Activated CD4-positive, alpha-beta T cell treated with anti-CD3 and anti-CD28 coated beads for 36 hours (primary cell): ENCODE data around the gene NKX1-1. TPM values are rescaled to one million over a fixed set of nuclear protein-coding genes. Genes with fewer than 3 reads are reported as not detected.
"Not testable (repeated sequence)": the region's sequence is repeated elsewhere in the genome, so short reads cannot be mapped to it uniquely, and the experiment has no call there.

ENCODE experiments used
- ATAC-seq: fragments of 200-7000 bp; cut with Tn5 transposase; one replicate; pipeline ENCODE4 v1.10.0; 2021; ENCODE audit warnings: mild to moderate bottlenecking, moderate library complexity
- CTCF ChIA-PET: fragments of 350-600 bp; sonication (Branson Sonifier 250); formaldehyde crosslinking; loops from one replicate; lab custom pipeline; 2021; ENCODE audit warnings: antibody characterized with exemption; lab: Charles Lee
- POLR2A ChIA-PET: fragments of 350-600 bp; sonication (Branson Sonifier 250); formaldehyde crosslinking; loops from one replicate; lab custom pipeline; 2021; ENCODE audit warnings: antibody characterized with exemption, inconsistent platforms; lab: Charles Lee
- DNase-seq: peaks from one replicate; pipeline ENCODE4 v3.0.0-alpha.2; 2020
- H3K27ac Mint-ChIP-seq: one replicate; pipeline ENCODE4 v1.8.0; 2021; ENCODE audit warnings: mixed read lengths
- H3K27me3 Mint-ChIP-seq: one replicate; pipeline ENCODE4 v1.8.0; 2021; ENCODE audit warnings: mixed read lengths
- H3K36me3 Mint-ChIP-seq: one replicate; pipeline ENCODE4 v1.8.0; 2021; ENCODE audit warnings: low read depth, mixed read lengths
- H3K4me1 Mint-ChIP-seq: one replicate; pipeline ENCODE4 v1.8.0; 2021; ENCODE audit warnings: mixed read lengths
- H3K4me3 Mint-ChIP-seq: one replicate; pipeline ENCODE4 v1.8.0; 2021; ENCODE audit warnings: mild to moderate bottlenecking, moderate library complexity, mixed read lengths
- H3K9me3 Mint-ChIP-seq: one replicate; pipeline ENCODE4 v1.8.0; 2021; ENCODE audit warnings: low read depth, mixed read lengths
- intact Hi-C, 2 experiments: fragments of 100-400 bp; cut with DNase I in 1 of 2; cut with micrococcal nuclease in 1 of 2; formaldehyde crosslinking; loops; one replicate each; pipeline versions ENCODE4 v1.14.2 to v1.15.1; 2022 to 2024; cut with DNase I, micrococcal nuclease
- total RNA-seq, 2 experiments: library from RNA; stranded (reverse); gene quantifications; one replicate each; pipeline ENCODE4 v1.2.3, GENCODE V29; 2021

Gene NKX1-1
- total RNA-seq, 2 experiments from 2014 or later = not detected

DNA sequence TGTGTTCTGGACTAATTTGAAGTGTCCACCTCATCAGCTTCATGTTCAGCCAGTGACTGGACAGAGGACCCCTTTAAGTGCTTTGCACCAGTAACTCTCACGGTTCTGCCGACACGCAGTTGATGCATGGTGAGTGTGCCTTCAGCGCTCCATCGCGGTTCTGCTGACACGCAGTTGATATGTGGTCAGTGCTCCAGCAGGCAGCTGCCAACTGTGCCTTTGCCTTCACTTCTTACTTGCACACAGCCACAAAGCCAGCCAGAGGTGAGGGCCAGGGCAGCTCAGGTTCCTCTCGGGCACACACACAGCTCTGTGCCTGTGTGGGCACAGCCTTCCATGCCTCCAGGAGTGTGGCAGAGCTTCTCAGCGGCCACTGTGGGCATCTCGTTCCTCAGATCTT lies 12.4 kb downstream of the NKX1-1 start:
- no peaks in the 10 kb centered on the region for H3K27me3 Mint-ChIP-seq
- no peak overlapping the region for H3K27ac Mint-ChIP-seq
- H3K4me1 Mint-ChIP-seq = no peaks in the 10 kb centered on the region
- no peak for DNase-seq
- peaks cover 25% of the 10 kb centered on the region for H3K36me3 Mint-ChIP-seq
- ChIA-PET CTCF (no interaction called here), POLR2A (no interaction called here)
- ATAC-seq = no peak
- H3K4me3 Mint-ChIP-seq = no peak overlapping the region
- H3K9me3 Mint-ChIP-seq = peaks cover 6% of the 10 kb centered on the region
- intact Hi-C loops = no loop called here

DNA sequence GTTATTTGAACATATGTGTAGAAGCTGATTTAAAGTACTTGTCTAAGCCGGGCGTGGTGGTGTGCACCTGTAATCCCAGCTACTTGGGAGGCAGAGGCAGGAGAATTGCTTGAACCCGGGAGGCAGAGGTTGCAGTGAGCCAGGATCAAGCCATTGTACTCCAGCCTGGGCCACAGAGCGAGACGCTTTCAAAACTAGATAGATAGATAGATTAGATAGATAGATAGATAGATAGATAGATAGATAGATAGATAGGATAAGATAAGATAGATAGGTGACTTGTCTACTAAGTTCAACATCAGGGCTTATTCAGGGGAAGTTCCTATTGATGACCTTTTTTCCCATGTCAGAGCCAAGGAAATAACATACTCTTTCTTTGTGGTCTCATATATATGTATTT lies 12.9 kb downstream of the NKX1-1 start:
- Mint-ChIP-seq H3K9me3 (peaks cover 11% of the 10 kb centered on the region), H3K36me3 (peaks cover 30% of the 10 kb centered on the region)
- H3K4me3 Mint-ChIP-seq, POLR2A ChIA-PET, H3K27ac Mint-ChIP-seq, CTCF ChIA-PET, H3K4me1 Mint-ChIP-seq, ATAC-seq, H3K27me3 Mint-ChIP-seq, intact Hi-C loops, DNase-seq: not testable (repeated sequence)

- no peak for DNase-seq
- H3K27me3 Mint-ChIP-seq = no peaks in the 10 kb centered on the region
Measured at GRCh38 chr4:1385373-1386340, 20.6 kb downstream of the NKX1-1 start.

GRCh38 chr4:1384675-1385372 lies 21.4 kb downstream of the NKX1-1 start:
- ATAC-seq = no peak
- POLR2A ChIA-PET = no interaction called here
- intact Hi-C loops = no loop called here

More at GRCh38 chr4:1385373-1386340, 20.6 kb downstream of the NKX1-1 start:
- ChIA-PET POLR2A (no interaction called here), CTCF (interaction anchor here (0.6 kb wide), 1 partner anchor 72 kb away, joined by 3 read pairs; no protein-coding TSS in a partner anchor)
- intact Hi-C loops = no loop called here
- Mint-ChIP-seq H3K4me3 (no peak overlapping the region), H3K27ac (no peak overlapping the region), H3K9me3 (peaks cover 12% of the 10 kb centered on the region), H3K4me1 (no peaks in the 10 kb centered on the region), H3K36me3 (peaks cover 37% of the 10 kb centered on the region)
- no peak for ATAC-seq

DNA sequence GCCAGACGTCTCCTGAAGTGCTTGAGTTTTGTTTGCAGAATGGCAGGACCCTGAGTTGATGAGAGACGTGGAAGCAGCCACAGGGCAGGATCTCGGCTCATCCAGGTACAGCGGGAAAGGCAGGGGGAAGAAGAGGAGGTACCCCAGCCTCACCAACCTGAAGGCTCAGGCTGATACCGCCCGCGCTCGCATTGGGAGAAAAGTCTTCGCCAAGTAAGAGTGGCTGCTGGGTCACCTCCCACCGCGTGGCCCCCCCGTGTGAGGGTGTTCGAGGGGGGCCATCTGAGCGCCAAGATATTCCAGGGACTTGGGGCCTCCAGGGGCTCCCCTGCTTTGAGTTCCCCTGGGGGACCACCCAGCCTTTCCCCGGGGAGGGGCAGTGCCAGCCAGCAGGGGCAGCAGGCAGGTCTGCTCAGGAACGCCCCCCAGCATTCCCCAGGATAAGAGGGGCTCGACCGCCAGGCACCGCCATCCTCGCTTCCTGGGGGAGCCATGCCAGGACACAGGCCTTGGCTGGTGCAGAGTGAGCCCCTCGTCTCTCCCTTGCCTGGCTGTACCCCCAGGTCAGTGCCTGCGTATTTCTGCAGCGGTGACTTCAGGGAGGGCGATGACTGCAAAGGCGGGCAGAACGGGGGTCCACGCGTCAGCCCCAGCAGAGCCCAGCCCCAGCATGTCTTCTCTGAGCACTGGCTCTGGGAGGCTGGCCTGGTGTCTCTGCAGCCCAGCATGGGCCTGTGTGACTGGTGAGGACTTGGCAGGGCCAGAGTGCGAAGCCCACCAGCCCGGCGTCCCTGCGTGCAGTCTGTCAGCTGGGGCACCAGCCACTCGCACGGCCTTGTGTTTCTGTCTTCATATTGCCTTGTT lies 22.3 kb downstream of the NKX1-1 start:
- H3K4me1 Mint-ChIP-seq = no peaks in the 10 kb centered on the region
- H3K36me3 Mint-ChIP-seq = peaks cover 27% of the 10 kb centered on the region
- ChIA-PET POLR2A (no interaction called here), CTCF (no interaction called here)
- no peak for ATAC-seq
- intact Hi-C loops = no loop called here
- no peak overlapping the region for H3K4me3 Mint-ChIP-seq
- no peak overlapping the region for H3K27ac Mint-ChIP-seq
- peaks cover 11% of the 10 kb centered on the region for H3K9me3 Mint-ChIP-seq
- H3K27me3 Mint-ChIP-seq = no peaks in the 10 kb centered on the region
- DNase-seq = no peak

More at GRCh38 chr4:1384675-1385372, 21.4 kb downstream of the NKX1-1 start:
- no peaks in the 10 kb centered on the region for H3K4me1 Mint-ChIP-seq
- no peak for DNase-seq
- no peak overlapping the region for H3K4me3 Mint-ChIP-seq
- H3K27me3 Mint-ChIP-seq = no peaks in the 10 kb centered on the region
- peaks cover 33% of the 10 kb centered on the region for H3K36me3 Mint-ChIP-seq
- CTCF ChIA-PET = interaction anchor here (0.6 kb wide), 1 partner anchor 73 kb away, joined by 3 read pairs; no protein-coding TSS in a partner anchor
- H3K27ac Mint-ChIP-seq = no peak overlapping the region
- H3K9me3 Mint-ChIP-seq = peaks cover 12% of the 10 kb centered on the region

DNA sequence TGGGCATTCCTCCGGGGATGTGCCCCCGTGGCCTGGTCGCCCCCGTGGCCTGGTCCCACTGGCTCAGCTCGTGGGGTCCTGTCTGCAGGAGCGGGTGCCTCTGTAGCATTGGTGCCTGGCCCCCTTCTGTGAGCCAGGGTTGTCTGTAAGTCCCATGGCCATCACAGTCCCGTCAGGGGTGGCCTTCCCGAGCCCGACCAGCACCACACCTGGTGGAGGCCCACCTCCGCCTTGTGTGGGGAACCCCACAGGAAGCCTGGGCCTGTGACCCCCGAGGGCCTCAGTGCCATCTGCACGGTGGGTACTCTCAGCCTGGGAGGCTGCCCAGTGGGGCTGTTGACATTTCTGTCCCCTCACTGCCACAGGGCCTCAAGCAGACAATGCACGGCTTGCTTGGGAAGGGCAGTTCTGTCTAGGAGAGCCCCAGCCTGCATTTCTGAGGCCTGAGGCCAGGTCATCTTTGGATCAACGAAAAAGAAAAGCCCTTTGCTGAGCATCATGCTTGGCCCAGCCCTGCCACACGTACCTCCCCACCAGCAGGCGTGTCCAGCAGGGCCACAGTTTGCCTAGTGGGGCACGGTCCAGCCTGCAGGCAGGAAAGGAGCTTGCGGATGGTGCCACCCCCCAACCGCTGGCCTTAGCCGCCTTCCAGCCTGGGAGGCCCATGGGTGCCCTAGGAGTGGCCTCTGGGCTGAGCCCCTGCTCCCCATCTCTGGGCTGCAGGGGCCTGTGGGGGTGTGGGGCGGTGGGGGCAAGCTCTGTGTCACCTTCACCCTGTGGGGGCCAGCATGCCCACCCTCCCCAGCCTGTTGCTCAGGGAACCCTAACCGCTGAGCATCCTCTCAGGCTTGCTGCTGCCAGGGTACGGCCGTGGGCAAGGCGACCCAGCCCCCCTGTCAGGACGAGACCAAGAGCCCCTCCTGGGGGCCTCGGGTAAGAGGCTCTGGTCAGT lies 23.2 kb downstream of the NKX1-1 start:
- ChIA-PET CTCF (no interaction called here), POLR2A (no interaction called here)
- no peaks in the 10 kb centered on the region for H3K4me1 Mint-ChIP-seq
- DNase-seq (no peak), ATAC-seq (no peak)
- no peak overlapping the region for H3K27ac Mint-ChIP-seq
- no peaks in the 10 kb centered on the region for H3K27me3 Mint-ChIP-seq
- intact Hi-C loops = no loop called here
- H3K9me3 Mint-ChIP-seq = peaks cover 2% of the 10 kb centered on the region
- H3K4me3 Mint-ChIP-seq = no peak overlapping the region
- peaks cover 18% of the 10 kb centered on the region for H3K36me3 Mint-ChIP-seq

GRCh38 chr4:1381944-1382541 lies 24.2 kb downstream of the NKX1-1 start:
- Mint-ChIP-seq H3K4me3 (no peak overlapping the region), H3K4me1 (no peaks in the 10 kb centered on the region), H3K36me3 (peaks cover 10% of the 10 kb centered on the region), H3K27me3 (no peaks in the 10 kb centered on the region), H3K27ac (no peak overlapping the region), H3K9me3 (no peaks in the 10 kb centered on the region)
- intact Hi-C loops = no loop called here
- DNase-seq (no peak), ATAC-seq (no peak)
- ChIA-PET CTCF (no interaction called here), POLR2A (no interaction called here)

GRCh38 chr4:1381181-1381621 lies 25.0 kb downstream of the NKX1-1 start:
- no peak for ATAC-seq

GRCh38 chr4:1380368-1381151 lies 25.7 kb downstream of the NKX1-1 start:
- no peak overlapping the region for H3K27ac Mint-ChIP-seq
- no peak for DNase-seq
- H3K36me3 Mint-ChIP-seq = peaks cover 3% of the 10 kb centered on the region
- H3K9me3 Mint-ChIP-seq = no peaks in the 10 kb centered on the region
- no peak overlapping the region for H3K4me3 Mint-ChIP-seq
- ChIA-PET POLR2A (no interaction called here), CTCF (no interaction called here)
- H3K4me1 Mint-ChIP-seq = no peaks in the 10 kb centered on the region
- no peaks in the 10 kb centered on the region for H3K27me3 Mint-ChIP-seq
- intact Hi-C loops = no loop called here
- no peak for ATAC-seq

More at GRCh38 chr4:1381181-1381621, 25.0 kb downstream of the NKX1-1 start:
- Mint-ChIP-seq H3K4me3 (no peak overlapping the region), H3K9me3 (no peaks in the 10 kb centered on the region), H3K36me3 (peaks cover 4% of the 10 kb centered on the region), H3K27ac (no peak overlapping the region), H3K4me1 (no peaks in the 10 kb centered on the region), H3K27me3 (no peaks in the 10 kb centered on the region)
- no peak for DNase-seq
- POLR2A ChIA-PET = no interaction called here
- intact Hi-C loops = no loop called here
- CTCF ChIA-PET = interaction anchor here (0.6 kb wide), 1 partner anchor 766 kb away, joined by 5 read pairs; no protein-coding TSS in a partner anchor
